WTC11 (cell line): Measurements from ENCODE around the gene LDLRAD4. TPM values are rescaled to one million over a fixed set of nuclear protein-coding genes. Genes with fewer than 3 reads are reported as not detected.

Experiments
- ATAC-seq: fragments of 200-7000 bp; cut with Tn5 transposase; 2 replicates; pipeline ENCODE4 v1.10.0; 2021; ENCODE audit warnings: mild to moderate bottlenecking, moderate library complexity
- CTCF ChIA-PET: fragments of 300-600 bp; sonication (Branson Sonifier 250); formaldehyde crosslinking; loops from one replicate; lab custom pipeline; 2021; ENCODE audit warnings: antibody characterized with exemption; lab: Charles Lee
- POLR2A ChIA-PET: fragments of 350-600 bp; sonication (Branson Sonifier 250); formaldehyde crosslinking; loops from one replicate; lab custom pipeline; 2021; ENCODE audit warnings: antibody characterized with exemption; lab: Charles Lee
- DNase-seq: peaks from one replicate; pipeline ENCODE4 v3.0.0; 2021; ENCODE audit warnings: low spot score
- H3K27ac Mint-ChIP-seq: 2 replicates; pipeline ENCODE4 v1.8.0; 2021; ENCODE audit warnings: mixed read lengths
- H3K27me3 Mint-ChIP-seq: 2 replicates; pipeline ENCODE4 v1.8.0; 2021; ENCODE audit warnings: low read depth, mild to moderate bottlenecking, moderate library complexity, mixed read lengths
- H3K36me3 Mint-ChIP-seq: 2 replicates; pipeline ENCODE4 v1.8.0; 2021; ENCODE audit warnings: mixed read lengths
- H3K4me1 Mint-ChIP-seq: 2 replicates; pipeline ENCODE4 v1.8.0; 2022; ENCODE audit warnings: mixed read lengths
- H3K4me3 Mint-ChIP-seq: 2 replicates; pipeline ENCODE4 v1.8.0; 2021; ENCODE audit warnings: mild to moderate bottlenecking, moderate library complexity, mixed read lengths
- H3K9me3 Mint-ChIP-seq: 2 replicates; pipeline ENCODE4 v1.8.0; 2021; ENCODE audit warnings: mixed read lengths
- ARID4B ChIP-seq: sonication (generic); formaldehyde crosslinking; IDR thresholded peaks from 2 replicates; pipeline ENCODE4 v1.8.0; 2023; ENCODE audit warnings: missing genetic modification reagents, mild to moderate bottlenecking, borderline replicate concordance
- FOXK1 ChIP-seq: sonication (generic); formaldehyde crosslinking; IDR thresholded peaks from 2 replicates; pipeline ENCODE4 v1.8.0; 2022; ENCODE audit warnings: mild to moderate bottlenecking, moderate library complexity, missing genetic modification reagents
- NR1H2 ChIP-seq: sonication (generic); formaldehyde crosslinking; IDR thresholded peaks from 2 replicates; pipeline ENCODE4 v1.9.0; 2021; ENCODE audit warnings: mild to moderate bottlenecking, moderate library complexity, missing genetic modification reagents
- RORB ChIP-seq: fragments of 250-450 bp; sonication (Bioruptor Pico); IDR thresholded peaks from 2 replicates; pipeline ENCODE4 v1.9.0; 2021; ENCODE audit warnings: mild to moderate bottlenecking
- SP1 ChIP-seq: sonication (generic); formaldehyde crosslinking; conservative IDR thresholded peaks from 2 replicates; pipeline ENCODE4 v1.8.1; 2022; ENCODE audit warnings: missing genetic modification reagents
- STAT6 ChIP-seq: sonication (generic); formaldehyde crosslinking; conservative IDR thresholded peaks from 2 replicates; pipeline ENCODE4 v1.8.1; 2023; ENCODE audit warnings: mild to moderate bottlenecking, low read depth, missing genetic modification reagents, moderate library complexity
- ZMAT4 ChIP-seq: fragments of 250-450 bp; sonication (Bioruptor Pico); IDR thresholded peaks from 2 replicates; pipeline ENCODE4 v1.9.0; 2021; ENCODE audit warnings: mild to moderate bottlenecking
- ZNF281 ChIP-seq: sonication (generic); formaldehyde crosslinking; IDR thresholded peaks from 2 replicates; pipeline ENCODE4 v1.8.0; 2023; ENCODE audit warnings: mild to moderate bottlenecking, missing genetic modification reagents
- ZNF416 ChIP-seq: fragments of 250-450 bp; sonication (Bioruptor Pico); IDR thresholded peaks from 2 replicates; pipeline ENCODE4 v1.9.0; 2021; ENCODE audit warnings: mild to moderate bottlenecking, inconsistent platforms
- ZNF425 ChIP-seq: fragments of 250-450 bp; sonication (Bioruptor Pico); conservative IDR thresholded peaks from 2 replicates; pipeline ENCODE4 v1.9.0; 2021; ENCODE audit warnings: mild to moderate bottlenecking
- ZSCAN18 ChIP-seq: fragments of 250-450 bp; sonication (Bioruptor Pico); IDR thresholded peaks from 2 replicates; pipeline ENCODE4 v2.1.2; 2022; ENCODE audit warnings: mild to moderate bottlenecking, moderate library complexity
- total RNA-seq: library from RNA; stranded (reverse); gene quantifications from 3 replicates; pipeline ENCODE4 v1.2.3, GENCODE V29; 2021

LDLRAD4 gene
- total RNA-seq, 1 experiment from 2014 or later = 6.2 TPM

GRCh38 chr18:13309748-13310670 lies 91.4 kb downstream of the LDLRAD4 start:
- Mint-ChIP-seq H3K4me3 (no peak overlapping the region), H3K27ac (no peak overlapping the region), H3K9me3 (peaks cover 19% of the 10 kb centered on the region), H3K4me1 (no peaks in the 10 kb centered on the region), H3K27me3 (peaks cover 3% of the 10 kb centered on the region; the same call in 1 of the 2 replicates), H3K36me3 (peaks cover 9% of the 10 kb centered on the region)
- DNase-seq (no peak), ATAC-seq (no peak)
- CTCF ChIA-PET = no interaction called here
- TF ChIP-seq ZNF425 (CRISPR knock-in tag) (no peak), ARID4B (CRISPR knock-in tag) (no peak), SP1 (no peak), STAT6 (CRISPR knock-in tag) (no peak)
- POLR2A ChIA-PET = no interaction called here

- ChIA-PET POLR2A (no interaction called here), CTCF (no interaction called here)
- no peak overlapping the region for H3K27ac Mint-ChIP-seq
- DNase-seq (no peak), ATAC-seq (no peak)
- H3K4me3 Mint-ChIP-seq = no peak overlapping the region
- peaks cover 18% of the 10 kb centered on the region for H3K36me3 Mint-ChIP-seq
- H3K27me3 Mint-ChIP-seq = peaks cover 3% of the 10 kb centered on the region; the same call in 1 of the 2 replicates
- no peaks in the 10 kb centered on the region for H3K4me1 Mint-ChIP-seq
- peaks cover 24% of the 10 kb centered on the region for H3K9me3 Mint-ChIP-seq
- TF ChIP-seq FOXK1 (CRISPR knock-in tag) (no peak), ZNF281 (CRISPR knock-in tag) (no peak), STAT6 (CRISPR knock-in tag) (no peak), NR1H2 (CRISPR knock-in tag) (no peak), ZSCAN18 (CRISPR knock-in tag) (no peak), ZMAT4 (no peak), ZNF416 (no peak), RORB (CRISPR knock-in tag) (no peak)
These were observed 92.6 kb downstream of the LDLRAD4 start for GRCh38 chr18:13311193-13311592.
